ENCODE results near the gene SGPP2.

The SGPP2 gene

DNA sequence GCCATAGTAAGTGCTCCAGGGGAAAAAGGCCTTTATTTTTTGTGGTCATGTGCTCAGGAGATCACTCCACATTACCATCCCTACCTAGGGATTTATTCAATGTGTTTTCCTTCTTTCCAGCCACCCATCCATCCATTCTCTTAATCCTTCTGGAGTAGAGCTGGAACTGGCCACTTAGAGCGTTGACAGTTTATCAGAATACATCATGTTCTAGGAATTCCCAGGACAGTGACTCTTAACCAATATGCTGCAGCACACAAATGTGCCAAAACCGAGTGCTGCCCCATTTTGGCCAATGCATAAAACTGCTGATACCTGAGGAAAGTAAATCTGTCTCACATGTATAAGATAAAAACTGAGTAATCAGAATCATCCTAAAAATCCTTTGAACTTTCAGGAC, 167.8 kb downstream of the SGPP2 start:
- no peak for DNase-seq

DNA sequence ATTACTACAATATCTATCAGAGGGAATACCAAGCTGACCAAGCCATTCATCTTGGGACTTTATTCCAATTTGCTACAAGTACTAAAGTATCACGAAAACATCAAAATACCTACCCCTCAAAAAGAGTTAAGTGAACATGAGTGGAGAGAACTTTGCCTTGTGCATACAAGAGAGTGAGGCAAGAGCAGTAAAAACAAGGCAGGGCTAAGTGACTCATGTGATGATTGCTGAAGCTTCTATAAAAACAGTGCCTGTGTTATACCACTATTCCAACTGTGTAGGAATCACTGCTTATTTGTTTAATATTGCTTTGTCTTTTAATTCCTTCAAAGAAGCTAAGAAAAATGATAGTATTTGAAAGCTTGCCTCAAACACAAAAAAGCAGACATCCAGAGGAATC, 170.3 kb downstream of the SGPP2 start:
- no peak for DNase-seq

DNA sequence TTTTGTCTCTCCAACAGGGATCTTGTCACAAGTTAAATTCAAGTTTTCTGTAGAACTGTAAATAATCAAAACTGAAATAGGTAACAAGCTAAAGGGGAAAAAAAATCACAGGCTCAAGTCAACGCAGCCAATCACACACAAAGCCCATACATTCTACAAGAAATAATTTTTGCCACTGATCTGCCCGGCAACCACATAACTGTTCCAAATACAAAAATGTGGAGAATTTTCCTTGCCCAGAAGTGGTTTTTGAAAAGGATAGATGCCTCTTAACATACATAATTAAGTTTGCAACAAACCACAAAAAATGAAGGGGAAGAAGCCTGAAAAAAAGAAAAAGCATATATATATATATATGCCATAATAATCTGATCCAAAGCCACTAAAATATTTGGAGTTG, 171.2 kb downstream of the SGPP2 start:
- DNase-seq = no peak

DNA sequence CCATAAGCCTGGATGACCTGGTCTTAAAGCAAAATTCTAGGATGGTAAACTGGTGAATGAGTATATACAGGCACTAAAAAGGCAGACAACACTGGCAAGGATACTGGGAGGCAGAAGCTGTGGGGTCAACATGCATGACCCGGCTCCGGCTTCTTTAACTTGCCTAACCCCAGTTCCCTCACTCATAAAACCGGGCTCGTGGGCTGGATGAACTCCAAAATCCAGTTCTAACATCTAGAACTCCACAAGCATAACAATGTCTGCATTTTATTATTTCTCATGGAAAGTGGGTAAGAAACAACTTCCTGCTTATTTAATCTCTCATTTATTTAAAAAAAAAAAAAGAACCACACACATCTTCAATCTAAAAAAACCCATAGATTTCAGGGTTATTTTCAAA, 174.3 kb downstream of the SGPP2 start:
- DNase-seq = no peak

DNA sequence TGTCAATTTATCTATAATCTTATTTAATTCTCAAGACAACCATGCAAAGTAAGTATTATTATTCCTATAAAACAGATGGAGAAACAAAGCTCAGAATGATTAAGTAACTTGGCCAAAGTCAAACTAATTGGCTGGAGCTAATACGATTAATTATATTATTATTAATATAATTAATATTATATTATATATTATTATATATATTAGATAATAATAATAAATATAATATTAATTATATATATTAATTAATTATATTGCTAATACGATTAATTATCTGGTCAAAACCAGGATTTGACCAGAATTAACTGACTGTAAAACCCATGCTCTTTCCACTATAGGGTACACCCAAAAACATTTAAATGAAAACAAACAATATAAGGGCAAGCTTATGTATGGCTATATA, 179.2 kb downstream of the SGPP2 start:
- DNase-seq = no peak

DNA sequence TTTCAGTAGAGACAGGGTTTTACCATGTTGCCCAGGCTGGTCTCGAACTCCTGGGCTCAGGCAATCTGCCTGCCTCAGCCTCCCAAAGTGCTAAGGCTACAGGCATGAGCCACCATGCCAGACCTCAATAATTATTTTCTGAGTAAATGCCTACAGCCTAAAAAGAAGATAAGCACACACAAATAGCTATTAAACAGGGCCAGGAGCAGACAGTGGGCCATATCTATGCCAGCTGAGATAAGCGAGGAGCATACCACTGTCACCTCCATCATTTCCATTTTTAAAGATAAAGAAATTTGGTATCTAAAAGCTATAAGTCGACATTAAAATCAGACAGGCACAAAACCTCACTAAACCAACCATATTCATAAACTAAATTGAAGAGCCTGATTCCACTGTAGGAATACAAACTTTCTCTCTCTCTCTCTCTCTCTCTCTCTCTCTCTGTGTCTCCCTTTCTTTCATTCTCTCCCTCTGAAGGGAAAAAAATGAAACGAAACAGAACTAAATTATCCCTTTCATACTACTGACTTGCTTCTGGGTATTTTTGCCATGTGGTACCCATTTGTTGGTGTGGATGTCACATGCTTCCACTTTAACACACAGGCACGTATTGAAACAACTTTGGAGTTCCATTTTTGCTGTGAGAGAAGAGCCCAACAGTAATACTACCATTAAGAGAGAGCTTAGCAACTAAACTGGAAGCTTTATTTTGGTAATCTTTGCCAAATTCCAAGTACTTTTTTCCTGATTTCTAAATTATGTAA, 180.6 kb downstream of the SGPP2 start:
- DNase-seq = no peak

DNA sequence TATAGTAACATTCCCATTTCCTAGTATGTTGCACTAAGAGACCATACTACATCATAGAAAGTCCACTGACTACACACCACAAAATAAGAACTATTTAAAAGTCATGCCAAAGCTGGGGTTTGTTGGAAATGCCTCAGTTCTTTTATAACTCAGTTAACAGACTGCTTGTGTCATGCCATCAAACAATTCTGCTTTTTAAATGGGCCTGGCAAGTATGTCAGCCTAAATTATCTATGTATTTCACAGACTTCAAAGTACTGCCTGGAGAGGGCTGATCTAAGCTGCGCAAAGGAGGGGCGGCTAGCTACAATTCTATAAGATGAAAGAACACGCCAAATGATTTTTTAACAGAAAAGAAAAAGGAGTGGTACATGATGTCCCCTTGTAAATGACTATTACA, 182.0 kb downstream of the SGPP2 start:
- DNase-seq = no peak

DNA sequence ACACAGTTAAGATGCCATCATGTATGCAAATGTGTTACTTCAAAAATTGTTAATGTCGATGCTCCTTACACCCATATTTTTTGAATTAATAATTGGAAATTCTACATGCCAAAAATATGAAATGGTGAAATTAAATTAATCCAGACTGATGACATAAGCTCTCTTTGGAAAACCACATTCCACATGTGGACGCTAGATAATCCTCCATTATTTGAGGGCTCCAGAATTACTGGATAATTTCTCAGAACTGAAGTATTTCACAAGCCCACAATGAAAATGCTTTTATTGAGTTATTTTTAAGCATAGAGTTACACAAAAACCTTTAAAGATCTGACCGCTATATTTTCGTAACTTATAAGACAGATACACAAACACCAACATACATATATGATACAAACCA, 183.7 kb downstream of the SGPP2 start:
- no peak for DNase-seq

DNA sequence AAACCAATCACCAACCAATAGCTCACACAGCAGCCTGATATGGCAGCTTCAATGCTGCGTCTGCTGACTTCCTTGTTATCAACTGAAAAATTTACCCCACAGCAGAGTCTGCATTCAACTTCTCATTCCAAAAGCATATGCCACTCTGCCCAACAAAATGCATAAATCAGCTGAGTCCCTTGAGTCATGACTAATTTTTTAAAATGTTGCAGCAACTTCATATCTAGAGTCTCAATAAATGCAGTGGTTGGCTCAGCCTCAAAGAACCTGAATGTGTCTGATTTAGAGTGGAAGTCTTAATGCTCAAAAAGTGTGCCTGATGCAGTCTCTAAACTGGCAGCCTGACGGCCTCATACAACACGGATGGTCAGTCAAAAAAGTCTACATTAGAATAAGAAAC, 185.0 kb downstream of the SGPP2 start:
- no peak for DNase-seq
